GM23248 (cell line): ENCODE measurements around the gene LRRC63. TPM values are rescaled to one million over a fixed set of nuclear protein-coding genes. Genes with fewer than 3 reads are reported as not detected.

Experiments used
- DNase-seq: peaks from one replicate; pipeline ENCODE4 v3.0.0-alpha.2; 2015
- H2AFZ ChIP-seq: fragments of 200-600 bp; sonication (generic); 2 replicates; pipeline ENCODE4 v1.6.1; 2016; ENCODE audit warnings: antibody characterized with exemption
- H3F3A ChIP-seq: fragments of 200-600 bp; sonication (generic); 2 replicates; pipeline ENCODE4 v1.6.1; 2016; ENCODE audit warnings: mild to moderate bottlenecking, antibody characterized with exemption, mixed run types; ENCODE audit not compliant: insufficient read depth
- H3K27ac ChIP-seq: fragments of 200-600 bp; sonication (generic); 2 replicates; pipeline ENCODE4 v1.5.1; 2016; ENCODE audit warnings: mild to moderate bottlenecking
- H3K27me3 ChIP-seq: fragments of 200-600 bp; sonication (generic); replicated peaks from 2 replicates; pipeline ENCODE4 v1.6.1; 2016; ENCODE audit warnings: mild to moderate bottlenecking; ENCODE audit not compliant: insufficient read depth
- H3K36me3 ChIP-seq: fragments of 200-600 bp; sonication (generic); 2 replicates; pipeline ENCODE4 v1.6.1; 2016; ENCODE audit warnings: low read depth, mild to moderate bottlenecking
- H3K4me1 ChIP-seq: fragments of 200-600 bp; sonication (generic); 2 replicates; pipeline ENCODE4 v1.6.1; 2016; ENCODE audit warnings: mild to moderate bottlenecking; ENCODE audit not compliant: insufficient read depth
- H3K4me2 ChIP-seq: fragments of 200-600 bp; sonication (generic); one replicate; pipeline ENCODE4 v1.6.1; 2016; ENCODE audit warnings: mild to moderate bottlenecking; ENCODE audit not compliant: unreplicated experiment
- H3K4me3 ChIP-seq: fragments of 200-600 bp; sonication (generic); 2 replicates; pipeline ENCODE4 v1.5.1; 2016; ENCODE audit warnings: mild to moderate bottlenecking
- H3K79me2 ChIP-seq: fragments of 200-600 bp; sonication (generic); 2 replicates; pipeline ENCODE4 v1.6.1; 2016; ENCODE audit warnings: mild to moderate bottlenecking; ENCODE audit not compliant: insufficient read depth
- H3K9ac ChIP-seq: fragments of 200-600 bp; sonication (generic); 2 replicates; pipeline ENCODE4 v1.6.1; 2016; ENCODE audit warnings: mild to moderate bottlenecking
- H3K9me2 ChIP-seq: fragments of 200-600 bp; sonication (generic); 2 replicates; pipeline ENCODE4 v1.6.1; 2016; ENCODE audit warnings: mixed run types, mild to moderate bottlenecking, moderate library complexity; ENCODE audit not compliant: insufficient read depth
- H3K9me3 ChIP-seq: fragments of 200-600 bp; sonication (generic); one replicate; pipeline ENCODE4 v1.6.1; 2017; ENCODE audit warnings: low read depth
- H4K20me1 ChIP-seq: fragments of 200-600 bp; sonication (generic); 2 replicates; pipeline ENCODE4 v1.6.0; 2016; ENCODE audit not compliant: insufficient read depth
- EZH2 ChIP-seq: fragments of 200-600 bp; sonication (generic); IDR thresholded peaks from 2 replicates; pipeline ENCODE4 v1.6.1; 2018; ENCODE audit warnings: antibody characterized with exemption, mild to moderate bottlenecking; ENCODE audit not compliant: insufficient read depth, poor library complexity, severe bottlenecking
- EZH2phosphoT487 ChIP-seq: fragments of 200-600 bp; sonication (generic); IDR thresholded peaks from 2 replicates; pipeline ENCODE4 v1.6.1; 2018; ENCODE audit warnings: antibody characterized with exemption, moderate library complexity, mild to moderate bottlenecking, low read depth; ENCODE audit not compliant: insufficient read depth
- WGBS, 2 experiments: methylation state at CpG; one replicate each; pipeline ENCODE4 v1.1.6; 2015 to 2017; ENCODE audit warnings: low lambda C conversion rate in 2 of 2, low coverage in 1 of 2; ENCODE audit errors: missing lambda C conversion rate in 2 of 2; 5-methylcytosine and 5-hydroxymethylcytosine counted together
- in situ Hi-C: fragments of 300-500 bp; cut with MboI; formaldehyde crosslinking; loops from 2 replicates; pipeline ENCODE4 v1.15.0; 2020
- polyA plus RNA-seq: library from polyadenylated mRNA; unstranded; fragments of >200 nt; fragmentation: Nextera tagmentation; extraction: Ambion mirVana; gene quantifications from 2 replicates; pipeline ENCODE4 v1.2.1, GENCODE V29; 2016
- total RNA-seq: library from RNA; depleted of rRNA; stranded (reverse); fragments of >200 nt; shearing (Covaris generic); gene quantifications from 2 replicates; pipeline ENCODE4 v1.2.3, GENCODE V29; 2014

LRRC63 gene
- total and polyA plus RNA-seq, 2 experiments from 2014 or later, result not detected

DNA sequence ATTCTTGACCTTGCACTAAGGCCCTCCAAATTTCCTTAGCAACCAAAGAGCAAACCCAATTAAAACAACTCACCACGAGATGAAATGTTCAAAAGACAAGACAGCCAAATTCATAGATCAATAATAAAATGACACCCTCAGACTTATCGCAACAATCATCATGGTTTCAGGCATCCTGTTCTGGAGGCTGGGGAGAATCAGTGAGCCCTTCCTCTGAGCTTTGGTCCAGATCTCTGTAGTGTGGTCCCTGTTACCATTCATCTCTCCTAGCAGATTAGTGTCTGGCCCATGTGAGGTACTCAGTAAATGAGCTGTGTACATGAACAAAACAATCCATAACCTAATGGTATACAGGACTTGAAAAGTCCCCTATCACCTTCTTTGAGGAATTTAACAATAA is 42.0 kb upstream of the LRRC63 start:
- no peak for TF ChIP-seq EZH2
- TF ChIP-seq EZH2phosphoT487, result no peak
- Histone ChIP-seq H3F3A (no peaks in the 10 kb centered on the region), H3K79me2 (no peaks in the 10 kb centered on the region), H2AFZ (no peak overlapping the region), H3K9me3 (no peaks in the 10 kb centered on the region), H3K36me3 (no peaks in the 10 kb centered on the region), H3K9ac (no peak overlapping the region), H3K9me2 (no peaks in the 10 kb centered on the region), H3K27me3 (peaks cover 9% of the 10 kb centered on the region; the same call in 1 of the 2 replicates), H3K4me3 (no peak overlapping the region), H3K4me1 (no peaks in the 10 kb centered on the region), H3K27ac (no peak overlapping the region), H4K20me1 (no peaks in the 10 kb centered on the region), H3K4me2 (no peak overlapping the region)
- no peak for DNase-seq
- WGBS, 2 experiments, result 87 to 88% methylated on average over 2 of the region's 2 CpGs
- in situ Hi-C loops, result no loop called here

DNA sequence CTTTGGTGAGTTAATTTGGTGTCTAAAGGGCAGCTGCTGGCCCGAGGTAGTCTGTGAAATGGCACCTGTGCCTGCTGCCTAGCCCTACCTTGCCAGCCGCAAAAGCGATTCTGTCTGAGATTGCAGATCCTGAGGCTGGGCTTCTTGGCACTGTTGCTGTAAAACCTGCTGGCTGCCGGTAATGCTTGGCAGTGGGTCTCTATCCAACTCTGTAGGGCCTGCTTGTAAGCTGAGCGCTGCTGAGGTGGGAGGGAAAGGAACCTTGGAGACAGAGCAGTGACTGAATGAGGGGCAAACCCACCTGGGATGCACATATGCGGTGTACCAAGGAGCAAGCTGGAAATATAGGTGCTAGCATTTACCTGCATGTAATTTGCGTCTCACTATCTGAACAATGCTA is 41.5 kb upstream of the LRRC63 start:
- Histone ChIP-seq H3F3A (no peaks in the 10 kb centered on the region), H4K20me1 (no peaks in the 10 kb centered on the region), H3K79me2 (no peaks in the 10 kb centered on the region), H3K9me3 (no peaks in the 10 kb centered on the region), H3K27me3 (peaks cover 12% of the 10 kb centered on the region), H3K9me2 (no peaks in the 10 kb centered on the region), H3K4me1 (no peaks in the 10 kb centered on the region), H3K4me3 (no peak overlapping the region), H3K9ac (no peak overlapping the region), H3K36me3 (no peaks in the 10 kb centered on the region), H2AFZ (no peak overlapping the region), H3K4me2 (no peak overlapping the region), H3K27ac (no peak overlapping the region)
- WGBS, 2 experiments, result 73 to 74% methylated on average over 7 of the region's 7 CpGs
- no peak for TF ChIP-seq EZH2phosphoT487
- no peak for TF ChIP-seq EZH2
- in situ Hi-C loops, result no loop called here
- DNase-seq, result no peak

DNA sequence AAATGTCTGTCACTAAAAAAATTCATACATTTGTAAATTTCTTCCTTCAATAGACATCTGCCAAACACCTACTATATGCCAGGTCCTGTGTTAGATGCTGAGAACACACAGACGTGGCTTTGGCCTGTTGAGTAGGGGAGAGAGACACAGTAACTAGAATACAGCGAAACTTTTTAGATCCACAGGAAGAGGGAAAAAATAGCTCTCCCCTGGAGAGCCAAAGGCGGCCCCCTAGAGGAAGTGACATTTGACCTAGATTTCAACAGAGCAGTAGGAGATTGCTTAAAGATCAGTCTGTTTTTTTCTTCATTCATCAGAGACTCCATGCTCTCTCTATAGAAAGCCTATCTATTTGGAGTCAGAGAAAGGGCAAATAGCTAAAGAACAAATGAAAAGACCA is 41.0 kb upstream of the LRRC63 start:
- peaks cover 14% of the 10 kb centered on the region for H3K27me3 ChIP-seq
- no peak overlapping the region for H3K4me3 ChIP-seq
- DNase-seq, result no peak
- H3K9me3 ChIP-seq, result no peaks in the 10 kb centered on the region
- H3F3A ChIP-seq, result no peaks in the 10 kb centered on the region
- H3K4me1 ChIP-seq, result no peaks in the 10 kb centered on the region
- H3K36me3 ChIP-seq, result no peaks in the 10 kb centered on the region
- no peak overlapping the region for H2AFZ ChIP-seq
- H3K9me2 ChIP-seq, result no peaks in the 10 kb centered on the region
- H3K4me2 ChIP-seq, result no peak overlapping the region
- H3K27ac ChIP-seq, result no peak overlapping the region
- H4K20me1 ChIP-seq, result no peaks in the 10 kb centered on the region
- WGBS, 2 experiments, result 64 to 68% methylated on average over 3 of the region's 3 CpGs
- in situ Hi-C loops, result no loop called here
- H3K79me2 ChIP-seq, result no peaks in the 10 kb centered on the region
- no peak for TF ChIP-seq EZH2phosphoT487
- TF ChIP-seq EZH2, result no peak
- H3K9ac ChIP-seq, result no peak overlapping the region

DNA sequence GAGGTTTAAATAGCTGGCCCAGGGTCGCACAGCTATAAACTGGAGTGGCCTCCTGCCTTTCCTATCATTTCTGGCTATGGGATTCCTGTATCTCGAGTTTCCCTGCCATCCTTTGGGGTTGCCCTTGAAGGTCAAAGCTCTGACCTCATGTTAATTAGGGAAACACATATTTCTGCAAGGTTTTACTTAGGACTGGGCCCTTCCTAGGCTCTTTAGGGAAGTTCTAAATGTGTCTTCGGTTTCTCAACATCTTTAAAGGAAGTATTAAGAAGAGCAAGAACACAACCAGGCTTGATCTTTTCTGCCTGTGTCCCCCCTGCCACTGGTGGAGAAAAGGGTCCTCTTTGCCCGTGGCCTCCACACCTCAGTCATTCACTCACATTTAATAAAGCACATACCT is 40.5 kb upstream of the LRRC63 start:
- Histone ChIP-seq H3K36me3 (no peaks in the 10 kb centered on the region), H3K4me3 (no peak overlapping the region), H3K9ac (no peak overlapping the region), H3K9me2 (no peaks in the 10 kb centered on the region), H3F3A (no peaks in the 10 kb centered on the region), H3K4me2 (no peak overlapping the region), H2AFZ (no peak overlapping the region), H4K20me1 (no peaks in the 10 kb centered on the region), H3K27ac (no peak overlapping the region), H3K79me2 (no peaks in the 10 kb centered on the region), H3K27me3 (peaks cover 19% of the 10 kb centered on the region), H3K9me3 (no peaks in the 10 kb centered on the region), H3K4me1 (no peaks in the 10 kb centered on the region)
- 63 to 71% methylated on average over 4 of the region's 4 CpGs for WGBS, 2 experiments
- in situ Hi-C loops, result no loop called here
- TF ChIP-seq EZH2, result no peak
- TF ChIP-seq EZH2phosphoT487, result no peak
- DNase-seq, result no peak

DNA sequence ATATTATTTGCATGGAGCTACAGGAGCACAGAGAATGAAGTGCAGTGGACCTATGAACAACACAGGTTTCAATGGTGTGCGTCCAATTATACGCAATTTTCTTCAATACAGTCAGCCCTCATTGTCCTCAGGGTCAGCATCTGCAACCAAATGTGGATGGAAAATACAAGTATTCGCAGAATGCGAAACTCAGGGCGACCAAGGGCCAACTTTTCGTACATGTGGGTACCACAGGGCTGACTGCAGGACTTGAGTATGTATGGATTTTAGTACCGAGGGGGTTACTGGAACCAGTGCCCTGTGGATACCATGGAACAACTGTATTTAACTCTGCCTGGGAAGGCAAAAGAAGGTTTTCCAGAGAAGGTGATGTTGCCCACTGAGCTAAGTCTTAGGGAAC is 40.0 kb upstream of the LRRC63 start:
- Histone ChIP-seq H3K9me3 (no peaks in the 10 kb centered on the region), H4K20me1 (no peaks in the 10 kb centered on the region), H2AFZ (no peak overlapping the region), H3K79me2 (no peaks in the 10 kb centered on the region), H3K4me1 (no peaks in the 10 kb centered on the region), H3K27ac (no peak overlapping the region), H3F3A (no peaks in the 10 kb centered on the region), H3K4me3 (no peak overlapping the region), H3K4me2 (no peak overlapping the region), H3K36me3 (no peaks in the 10 kb centered on the region), H3K9ac (no peak overlapping the region), H3K27me3 (peaks cover 20% of the 10 kb centered on the region), H3K9me2 (no peaks in the 10 kb centered on the region)
- DNase-seq, result no peak
- in situ Hi-C loops, result no loop called here
- WGBS, 2 experiments, result 87 to 88% methylated on average over 7 of the region's 7 CpGs
- TF ChIP-seq EZH2 (no peak), EZH2phosphoT487 (no peak)
